Osteoblast (primary cell): Measurements from ENCODE around the gene MTMR10. TPM values are rescaled to one million over a fixed set of nuclear protein-coding genes. Genes with fewer than 3 reads are reported as not detected.

Experiments used
- DNase-seq: peaks from one replicate; pipeline ENCODE4 v3.0.0; 2011; ENCODE audit warnings: low spot score, mixed read lengths; ENCODE audit not compliant: insufficient read length; ENCODE audit errors: missing footprints
- H2AFZ ChIP-seq: 2 replicates; pipeline ENCODE4 v1.6.0; 2011; ENCODE audit warnings: mild to moderate bottlenecking, low read length
- H3K27ac ChIP-seq: 2 replicates; pipeline ENCODE4 v1.5.1; 2011; ENCODE audit warnings: mild to moderate bottlenecking, low read depth, low read length, moderate library complexity
- H3K27me3 ChIP-seq: 2 replicates; pipeline ENCODE4 v1.6.0; 2012; ENCODE audit warnings: mild to moderate bottlenecking, control low read depth, inconsistent platforms, low read length, moderate library complexity; ENCODE audit not compliant: insufficient read depth
- H3K36me3 ChIP-seq: 2 replicates; pipeline ENCODE4 v1.5.1; 2011; ENCODE audit warnings: mild to moderate bottlenecking, low read length, control low read depth, moderate library complexity; ENCODE audit not compliant: insufficient read depth
- H3K4me1 ChIP-seq: 2 replicates; pipeline ENCODE4 v1.5.1; 2011; ENCODE audit warnings: mild to moderate bottlenecking, low read length, control low read depth, moderate library complexity; ENCODE audit not compliant: insufficient read depth
- H3K4me2 ChIP-seq: 2 replicates; pipeline ENCODE4 v1.6.0; 2011; ENCODE audit warnings: mild to moderate bottlenecking, low read length; ENCODE audit not compliant: insufficient read depth
- H3K4me3 ChIP-seq: fragments of 200-600 bp; sonication (generic); 3 replicates; pipeline ENCODE4 v1.5.1; 2012; ENCODE audit warnings: mild to moderate bottlenecking, low read length, inconsistent platforms; ENCODE audit not compliant: insufficient read depth
- H3K79me2 ChIP-seq: 2 replicates; pipeline ENCODE4 v1.6.0; 2012; ENCODE audit warnings: mild to moderate bottlenecking, low read length, control low read depth, inconsistent platforms; ENCODE audit not compliant: insufficient read depth
- H3K9me3 ChIP-seq: 2 replicates; pipeline ENCODE4 v1.5.1; 2011; ENCODE audit warnings: low read depth, low read length, control low read depth
- H4K20me1 ChIP-seq: 2 replicates; pipeline ENCODE4 v1.6.0; 2012; ENCODE audit warnings: mild to moderate bottlenecking, low read length, control low read depth; ENCODE audit not compliant: insufficient read depth
- CTCF ChIP-seq: IDR thresholded peaks from 2 replicates; pipeline ENCODE4 v1.5.1; 2011; ENCODE audit warnings: mild to moderate bottlenecking, low read depth, low read length, moderate library complexity; ENCODE audit errors: extremely low read depth
- total RNA-seq: library from RNA; depleted of rRNA; stranded (reverse); fragments of >200 nt; gene quantifications from 2 replicates; pipeline ENCODE4 v1.2.3, GENCODE V29; 2012

The MTMR10 gene
- total RNA-seq, 1 donor: 17.4 TPM

- H4K20me1 ChIP-seq: no peaks in the 10 kb centered on the region
- no peak overlapping the region for H2AFZ ChIP-seq
- no peak for TF ChIP-seq CTCF
- H3K4me1 ChIP-seq: no peaks in the 10 kb centered on the region
- DNase-seq: no peak
- no peak overlapping the region for H3K4me2 ChIP-seq
- H3K27ac ChIP-seq: no peak overlapping the region
- no peaks in the 10 kb centered on the region for H3K9me3 ChIP-seq
- peaks cover 46% of the 10 kb centered on the region for H3K36me3 ChIP-seq
- H3K27me3 ChIP-seq: no peaks in the 10 kb centered on the region
- peaks cover 2% of the 10 kb centered on the region for H3K79me2 ChIP-seq
- no peak overlapping the region for H3K4me3 ChIP-seq
Observed at GRCh38 chr15:30933293-30933692, 58.1 kb downstream of the MTMR10 start.

- Histone ChIP-seq H3K9me3 (no peaks in the 10 kb centered on the region), H3K36me3 (peaks cover 53% of the 10 kb centered on the region), H3K4me2 (no peak overlapping the region), H3K4me3 (no peak overlapping the region), H4K20me1 (no peaks in the 10 kb centered on the region), H2AFZ (no peak overlapping the region), H3K27ac (no peak overlapping the region), H3K79me2 (peaks cover 2% of the 10 kb centered on the region), H3K4me1 (no peaks in the 10 kb centered on the region), H3K27me3 (no peaks in the 10 kb centered on the region)
- no peak for TF ChIP-seq CTCF
- DNase-seq: no peak
Observed at GRCh38 chr15:30930422-30930821, 61.0 kb downstream of the MTMR10 start.

- Histone ChIP-seq H4K20me1 (no peaks in the 10 kb centered on the region), H3K79me2 (peaks cover 2% of the 10 kb centered on the region), H3K4me3 (no peak overlapping the region), H3K27me3 (no peaks in the 10 kb centered on the region), H3K4me2 (no peak overlapping the region), H2AFZ (no peak overlapping the region), H3K9me3 (no peaks in the 10 kb centered on the region), H3K27ac (no peak overlapping the region), H3K4me1 (no peaks in the 10 kb centered on the region), H3K36me3 (peaks cover 57% of the 10 kb centered on the region)
- DNase-seq: no peak
- TF ChIP-seq CTCF: no peak
Observed at GRCh38 chr15:30929982-30930381, 61.4 kb downstream of the MTMR10 start.

- peaks cover 2% of the 10 kb centered on the region for H3K79me2 ChIP-seq
- TF ChIP-seq CTCF: no peak
- no peaks in the 10 kb centered on the region for H3K9me3 ChIP-seq
- no peak overlapping the region for H3K27ac ChIP-seq
- no peaks in the 10 kb centered on the region for H4K20me1 ChIP-seq
- H2AFZ ChIP-seq: no peak overlapping the region
- H3K4me1 ChIP-seq: peaks cover 6% of the 10 kb centered on the region
- no peaks in the 10 kb centered on the region for H3K27me3 ChIP-seq
- no peak overlapping the region for H3K4me2 ChIP-seq
- DNase-seq: no peak
- no peak overlapping the region for H3K4me3 ChIP-seq
- H3K36me3 ChIP-seq: peaks cover 62% of the 10 kb centered on the region
Observed at GRCh38 chr15:30929064-30929669, 62.3 kb downstream of the MTMR10 start.
